ENCODE data around the gene AVPR2.

Gene AVPR2

DNA sequence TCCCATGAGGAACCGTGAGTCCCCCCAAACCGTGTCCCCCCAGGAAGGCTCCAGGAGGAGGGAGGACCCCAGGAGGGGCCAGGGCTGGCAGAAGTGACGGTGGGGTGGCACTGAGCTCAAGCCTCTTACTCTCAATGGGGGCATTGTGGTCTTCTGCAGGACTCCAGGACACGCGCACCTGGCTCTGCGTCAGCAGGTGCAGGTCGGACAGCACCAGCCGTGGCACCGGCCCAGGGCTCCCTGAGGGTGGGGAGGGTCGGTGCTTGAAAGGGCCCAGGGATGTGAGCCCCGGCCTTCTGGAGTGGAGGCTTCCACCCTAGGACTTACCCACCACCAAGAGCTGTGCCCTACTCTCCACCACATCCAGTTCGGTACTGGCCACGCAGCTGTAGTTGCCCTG is 36.8 kb upstream of the AVPR2 start (continued):
- TF ChIP-seq ZNF239 (tag by site-specific recombination; IDR thresholded peaks at IDR 0.05) (no peak), ZNF571 (tag by site-specific recombination; IDR thresholded peaks at IDR 0.05) (no peak), ZNF114 (tag by site-specific recombination; IDR thresholded peaks at IDR 0.05) (no peak)
- TF ChIP-seq, protein P1, sequence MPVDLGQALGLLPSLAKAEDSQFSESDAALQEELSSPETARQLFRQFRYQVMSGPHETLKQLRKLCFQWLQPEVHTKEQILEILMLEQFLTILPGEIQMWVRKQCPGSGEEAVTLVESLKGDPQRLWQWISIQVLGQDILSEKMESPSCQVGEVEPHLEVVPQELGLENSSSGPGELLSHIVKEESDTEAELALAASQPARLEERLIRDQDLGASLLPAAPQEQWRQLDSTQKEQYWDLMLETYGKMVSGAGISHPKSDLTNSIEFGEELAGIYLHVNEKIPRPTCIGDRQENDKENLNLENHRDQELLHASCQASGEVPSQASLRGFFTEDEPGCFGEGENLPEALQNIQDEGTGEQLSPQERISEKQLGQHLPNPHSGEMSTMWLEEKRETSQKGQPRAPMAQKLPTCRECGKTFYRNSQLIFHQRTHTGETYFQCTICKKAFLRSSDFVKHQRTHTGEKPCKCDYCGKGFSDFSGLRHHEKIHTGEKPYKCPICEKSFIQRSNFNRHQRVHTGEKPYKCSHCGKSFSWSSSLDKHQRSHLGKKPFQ (tag by site-specific recombination; IDR thresholded peaks at IDR 0.05): no peak

- no peak for TF ChIP-seq ZNF404 (tag by site-specific recombination; IDR thresholded peaks at IDR 0.05)
- TF ChIP-seq ZNF837 (tag by site-specific recombination; IDR thresholded peaks at IDR 0.05): no peak
- TF ChIP-seq ZNF549 (tag by site-specific recombination; IDR thresholded peaks at IDR 0.05): no peak
- no peak for TF ChIP-seq ZNF600 (tag by site-specific recombination; IDR thresholded peaks at IDR 0.05)
- TF ChIP-seq ZSCAN16 (tag by site-specific recombination; IDR thresholded peaks at IDR 0.05): no peak
- TF ChIP-seq ZFP3 (tag by site-specific recombination; IDR thresholded peaks at IDR 0.05; ENCODE audit: low read depth): no peak
- no peak for TF ChIP-seq ZNF433 (tag by site-specific recombination; IDR thresholded peaks at IDR 0.05; ENCODE audit: low read depth)
- TF ChIP-seq ZNF423 (tag by site-specific recombination; IDR thresholded peaks at IDR 0.05): no peak
- no peak for TF ChIP-seq ZNF174 (tag by site-specific recombination; IDR thresholded peaks at IDR 0.05)
- TF ChIP-seq, protein P2, sequence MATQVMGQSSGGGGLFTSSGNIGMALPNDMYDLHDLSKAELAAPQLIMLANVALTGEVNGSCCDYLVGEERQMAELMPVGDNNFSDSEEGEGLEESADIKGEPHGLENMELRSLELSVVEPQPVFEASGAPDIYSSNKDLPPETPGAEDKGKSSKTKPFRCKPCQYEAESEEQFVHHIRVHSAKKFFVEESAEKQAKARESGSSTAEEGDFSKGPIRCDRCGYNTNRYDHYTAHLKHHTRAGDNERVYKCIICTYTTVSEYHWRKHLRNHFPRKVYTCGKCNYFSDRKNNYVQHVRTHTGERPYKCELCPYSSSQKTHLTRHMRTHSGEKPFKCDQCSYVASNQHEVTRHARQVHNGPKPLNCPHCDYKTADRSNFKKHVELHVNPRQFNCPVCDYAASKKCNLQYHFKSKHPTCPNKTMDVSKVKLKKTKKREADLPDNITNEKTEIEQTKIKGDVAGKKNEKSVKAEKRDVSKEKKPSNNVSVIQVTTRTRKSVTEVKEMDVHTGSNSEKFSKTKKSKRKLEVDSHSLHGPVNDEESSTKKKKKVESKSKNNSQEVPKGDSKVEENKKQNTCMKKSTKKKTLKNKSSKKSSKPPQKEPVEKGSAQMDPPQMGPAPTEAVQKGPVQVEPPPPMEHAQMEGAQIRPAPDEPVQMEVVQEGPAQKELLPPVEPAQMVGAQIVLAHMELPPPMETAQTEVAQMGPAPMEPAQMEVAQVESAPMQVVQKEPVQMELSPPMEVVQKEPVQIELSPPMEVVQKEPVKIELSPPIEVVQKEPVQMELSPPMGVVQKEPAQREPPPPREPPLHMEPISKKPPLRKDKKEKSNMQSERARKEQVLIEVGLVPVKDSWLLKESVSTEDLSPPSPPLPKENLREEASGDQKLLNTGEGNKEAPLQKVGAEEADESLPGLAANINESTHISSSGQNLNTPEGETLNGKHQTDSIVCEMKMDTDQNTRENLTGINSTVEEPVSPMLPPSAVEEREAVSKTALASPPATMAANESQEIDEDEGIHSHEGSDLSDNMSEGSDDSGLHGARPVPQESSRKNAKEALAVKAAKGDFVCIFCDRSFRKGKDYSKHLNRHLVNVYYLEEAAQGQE (tag by site-specific recombination; IDR thresholded peaks at IDR 0.05): no peak
- no peak for TF ChIP-seq ZBTB17 (tag by site-specific recombination; IDR thresholded peaks at IDR 0.05)
- TF ChIP-seq ZNF10 (tag by site-specific recombination; IDR thresholded peaks at IDR 0.05): no peak
- H3K4me1 ChIP-seq (ENCODE audit: control insufficient read depth, insufficient read depth, low read length): no peaks in the 10 kb centered on the region
- no peaks in the 10 kb centered on the region for H3K9me3 ChIP-seq (ENCODE audit: control insufficient read depth, insufficient read depth, low read depth, low read length)
- H3K4me3 ChIP-seq (ENCODE audit: low read depth, low read length): no peak overlapping the region
- ChIA-PET CTCF (no interaction called here), POLR2A (no interaction called here)
- H3K36me3 ChIP-seq (ENCODE audit: control insufficient read depth in 2 of 2, insufficient read depth in 1 of 2, low read length in 2 of 2): no peaks in the 10 kb centered on the region
- H3K27ac ChIP-seq (ENCODE audit: extremely low read depth, low read depth, low read length): no peak overlapping the region
Observed at GRCh38 chrX:153868576-153869472, 35.6 kb upstream of the AVPR2 start.

DNA sequence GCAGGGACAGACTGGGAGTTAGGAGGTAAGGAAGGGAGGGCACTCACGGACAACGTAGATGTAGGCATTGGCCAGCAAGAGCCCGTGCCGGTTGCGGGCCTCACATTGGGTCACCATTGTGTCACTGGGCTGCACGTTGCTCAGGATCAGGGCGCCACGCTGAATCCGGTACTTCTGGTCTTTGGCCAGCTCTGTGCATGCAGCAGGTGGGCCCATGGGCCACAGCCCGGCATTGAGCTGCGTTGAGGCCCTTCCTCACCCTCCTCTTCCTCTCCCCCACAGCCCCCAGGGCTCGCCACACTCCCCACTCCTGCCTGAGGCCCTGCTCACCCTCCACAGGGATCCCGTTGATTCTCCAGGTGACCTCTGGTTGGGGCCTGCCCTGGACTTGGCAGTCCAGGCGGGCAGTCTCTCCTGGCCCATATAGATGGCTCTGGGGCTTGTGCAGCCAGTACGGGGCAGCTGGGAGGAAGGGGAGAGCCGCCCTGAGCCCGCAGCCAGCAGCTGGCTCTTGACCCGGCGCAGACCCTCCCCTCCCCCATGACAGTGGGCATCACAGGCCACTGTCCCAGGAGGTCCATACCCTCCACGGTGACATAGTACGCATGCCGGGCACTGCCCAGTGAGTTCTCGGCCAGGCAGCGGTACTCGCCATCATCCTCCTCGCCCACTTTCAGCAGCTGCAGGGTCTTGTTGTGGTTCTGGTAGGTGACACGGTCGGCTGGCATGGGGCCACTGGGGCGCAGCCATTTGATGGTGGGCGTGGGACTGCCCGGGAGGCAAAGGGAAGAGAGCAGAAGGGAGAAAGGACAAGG is 34.8 kb upstream of the AVPR2 start:
- ChIA-PET CTCF (no interaction called here), POLR2A (no interaction called here)
- Histone ChIP-seq H3K27ac (ENCODE audit: extremely low read depth, low read depth, low read length) (no peak overlapping the region), H3K4me3 (ENCODE audit: low read depth, low read length) (no peak overlapping the region), H3K9me3 (ENCODE audit: control insufficient read depth, insufficient read depth, low read depth, low read length) (no peaks in the 10 kb centered on the region), H3K36me3 (ENCODE audit: control insufficient read depth in 2 of 2, insufficient read depth in 1 of 2, low read length in 2 of 2) (no peaks in the 10 kb centered on the region), H3K4me1 (ENCODE audit: control insufficient read depth, insufficient read depth, low read length) (no peaks in the 10 kb centered on the region)
- TF ChIP-seq ZNF266 (tag by site-specific recombination; IDR thresholded peaks at IDR 0.05; ENCODE audit: low read depth): no peak
- TF ChIP-seq YY2 (tag by site-specific recombination; IDR thresholded peaks at IDR 0.05): no peak
- no peak for TF ChIP-seq MYNN (tag by site-specific recombination; IDR thresholded peaks at IDR 0.05; ENCODE audit: borderline replicate concordance)
- no peak for TF ChIP-seq ZNF423 (tag by site-specific recombination; IDR thresholded peaks at IDR 0.05)
- TF ChIP-seq ZNF529 (tag by site-specific recombination; IDR thresholded peaks at IDR 0.05; ENCODE audit: insufficient replicate concordance): no peak
- TF ChIP-seq ZNF211 (tag by site-specific recombination; IDR thresholded peaks at IDR 0.05; ENCODE audit: low read depth): no peak
- TF ChIP-seq ZNF660 (tag by site-specific recombination; IDR thresholded peaks at IDR 0.05): no peak
- TF ChIP-seq SETDB1 (IDR thresholded peaks at IDR 0.05; ENCODE audit: insufficient read length, low read length): no peak
- no peak for TF ChIP-seq ZNF560 (tag by site-specific recombination; IDR thresholded peaks at IDR 0.05; ENCODE audit: borderline replicate concordance)
- TF ChIP-seq, protein P3, sequence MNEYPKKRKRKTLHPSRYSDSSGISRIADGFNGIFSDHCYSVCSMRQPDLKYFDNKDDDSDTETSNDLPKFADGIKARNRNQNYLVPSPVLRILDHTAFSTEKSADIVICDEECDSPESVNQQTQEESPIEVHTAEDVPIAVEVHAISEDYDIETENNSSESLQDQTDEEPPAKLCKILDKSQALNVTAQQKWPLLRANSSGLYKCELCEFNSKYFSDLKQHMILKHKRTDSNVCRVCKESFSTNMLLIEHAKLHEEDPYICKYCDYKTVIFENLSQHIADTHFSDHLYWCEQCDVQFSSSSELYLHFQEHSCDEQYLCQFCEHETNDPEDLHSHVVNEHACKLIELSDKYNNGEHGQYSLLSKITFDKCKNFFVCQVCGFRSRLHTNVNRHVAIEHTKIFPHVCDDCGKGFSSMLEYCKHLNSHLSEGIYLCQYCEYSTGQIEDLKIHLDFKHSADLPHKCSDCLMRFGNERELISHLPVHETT (tag by site-specific recombination; IDR thresholded peaks at IDR 0.05): no peak
- TF ChIP-seq GLI2 (tag by site-specific recombination; IDR thresholded peaks at IDR 0.05; ENCODE audit: borderline replicate concordance, low read depth): no peak
- TF ChIP-seq FEZF1 (tag by site-specific recombination; IDR thresholded peaks at IDR 0.05): no peak
